PC-3 (cell line): Measurements from ENCODE around the gene ARHGAP31. TPM values are rescaled to one million over a fixed set of nuclear protein-coding genes. Genes with fewer than 3 reads are reported as not detected.
"Not testable (repeated sequence)": the region's sequence is repeated elsewhere in the genome, so short reads cannot be mapped to it uniquely, and the experiment has no call there.

Experiments used
- ATAC-seq: fragments of 200-7000 bp; cut with Tn5 transposase; 2 replicates; pipeline ENCODE4 v1.9.1; 2020; ENCODE audit warnings: mild to moderate bottlenecking, moderate library complexity
- BruUV-seq: library from RNA; stranded (reverse); fragments of 400-500 nt; replicated peaks from 2 replicates; lab custom pipeline; 2021; lab: Mats Ljungman, UMichigan
- CTCF ChIA-PET: fragments of 300-600 bp; sonication (Branson Sonifier 250); formaldehyde crosslinking; loops from one replicate; lab custom pipeline; 2022; ENCODE audit warnings: antibody characterized with exemption; lab: Charles Lee
- POLR2A ChIA-PET: fragments of 300-600 bp; sonication (Branson Sonifier 250); formaldehyde crosslinking; loops from one replicate; lab custom pipeline; 2022; ENCODE audit warnings: antibody characterized with exemption; ENCODE audit not compliant: unreplicated experiment; lab: Charles Lee
- DNase-seq: peaks from one replicate; pipeline ENCODE4 v3.0.0-alpha.2; 2015
- H2AFZ ChIP-seq: fragments of 300-600 bp; sonication (generic); 2 replicates; pipeline ENCODE4 v1.6.0; 2016; ENCODE audit warnings: antibody characterized with exemption, low read length
- H3F3A ChIP-seq: fragments of 300-600 bp; sonication (generic); one replicate; pipeline ENCODE4 v1.6.0; 2017; ENCODE audit warnings: antibody characterized with exemption, low read length, control low read depth, mild to moderate bottlenecking; ENCODE audit not compliant: unreplicated experiment
- H3K27ac ChIP-seq: fragments of 300-600 bp; sonication (generic); 2 replicates; pipeline ENCODE4 v1.5.1; 2016; ENCODE audit warnings: mild to moderate bottlenecking, low read length
- H3K27me3 ChIP-seq: fragments of 300-600 bp; sonication (generic); 2 replicates; pipeline ENCODE4 v1.6.1; 2016; ENCODE audit warnings: low read length, mixed read lengths
- H3K36me3 ChIP-seq: fragments of 300-600 bp; sonication (generic); 2 replicates; pipeline ENCODE4 v1.6.1; 2016; ENCODE audit warnings: low read depth, mixed run types, low read length, mixed read lengths
- H3K4me1 ChIP-seq: fragments of 300-600 bp; sonication (generic); 2 replicates; pipeline ENCODE4 v1.5.1; 2016; ENCODE audit warnings: low read length; ENCODE audit not compliant: insufficient read depth
- H3K4me2 ChIP-seq: fragments of 300-600 bp; sonication (generic); 2 replicates; pipeline ENCODE4 v1.6.0; 2016; ENCODE audit warnings: low read length
- H3K4me3 ChIP-seq: fragments of 300-600 bp; sonication (generic); 2 replicates; pipeline ENCODE4 v1.5.1; 2016; ENCODE audit warnings: mild to moderate bottlenecking, low read length, mixed read lengths
- H3K79me2 ChIP-seq: fragments of 300-600 bp; sonication (generic); 2 replicates; pipeline ENCODE4 v1.6.1; 2017; ENCODE audit warnings: low read length, mixed read lengths
- H3K9ac ChIP-seq: fragments of 300-600 bp; sonication (generic); 2 replicates; pipeline ENCODE4 v1.6.0; 2016; ENCODE audit warnings: mild to moderate bottlenecking, low read length
- H3K9me2 ChIP-seq: fragments of 300-600 bp; sonication (generic); replicated peaks from 2 replicates; pipeline ENCODE4 v1.6.1; 2016; ENCODE audit warnings: mixed run types, low read length, mixed read lengths
- H3K9me3 ChIP-seq: fragments of 300-600 bp; sonication (generic); 2 replicates; pipeline ENCODE4 v1.6.1; 2016; ENCODE audit warnings: low read length, mixed read lengths
- H4K20me1 ChIP-seq: fragments of 300-600 bp; sonication (generic); 2 replicates; pipeline ENCODE4 v1.6.1; 2016; ENCODE audit warnings: low read length, mixed read lengths
- EZH2 ChIP-seq: fragments of 300-600 bp; sonication (generic); IDR thresholded peaks from one replicate; pipeline ENCODE4 v1.6.1; 2017; ENCODE audit warnings: antibody characterized with exemption, mild to moderate bottlenecking, low read length; ENCODE audit not compliant: unreplicated experiment
- EZH2phosphoT487 ChIP-seq: fragments of 300-600 bp; sonication (generic); IDR thresholded peaks from 2 replicates; pipeline ENCODE4 v1.6.1; 2018; ENCODE audit warnings: mild to moderate bottlenecking, antibody characterized with exemption, low read length, borderline replicate concordance
- intact Hi-C: fragments of 100-400 bp; cut with micrococcal nuclease; formaldehyde crosslinking; loops from 2 replicates; pipeline ENCODE4 v1.9.0; 2023
- total RNA-seq: library from RNA; depleted of rRNA; stranded (reverse); fragments of >200 nt; gene quantifications from 2 replicates; pipeline ENCODE4 v1.2.3, GENCODE V29; 2014
- TF ChIP-seq, protein P1 (sequence below): fragments of 300-600 bp; sonication (generic); conservative IDR thresholded peaks from 2 replicates; pipeline ENCODE4 v1.5.1; 2017; ENCODE audit warnings: antibody characterized with exemption, low read depth, mild to moderate bottlenecking, low read length

The ARHGAP31 gene
- total RNA-seq, 1 experiment from 2014 or later, result 7.8 TPM

DNA sequence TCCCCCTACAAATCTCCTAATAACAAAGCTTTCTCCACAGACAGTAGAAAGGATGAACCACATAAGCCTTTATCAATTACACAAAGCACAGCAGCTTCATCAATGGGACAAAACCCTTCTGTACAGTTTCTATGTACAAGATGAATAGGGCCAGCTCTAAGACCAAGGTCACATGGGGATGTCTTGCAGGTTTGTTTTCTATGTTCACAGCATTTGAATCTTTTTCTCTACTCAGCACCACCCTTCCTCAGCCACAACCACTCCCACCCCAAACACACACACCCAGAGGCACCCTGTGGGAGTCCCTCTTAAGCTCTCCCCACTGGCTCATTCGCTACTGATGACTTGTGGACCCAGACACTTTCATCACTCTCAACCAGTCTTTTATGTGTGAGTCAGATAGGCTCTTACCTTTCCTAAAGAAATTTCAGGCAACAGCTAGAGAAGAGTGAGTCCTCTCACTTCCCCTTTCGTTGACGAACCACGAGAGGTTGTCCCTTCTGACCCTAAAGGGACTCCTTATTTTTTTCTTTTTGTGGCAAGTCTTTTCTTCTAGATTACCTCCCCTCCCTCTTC lies 57.9 kb downstream of the ARHGAP31 start:
- H3K9me2 ChIP-seq, result no peaks in the 10 kb centered on the region
- no peaks in the 10 kb centered on the region for H4K20me1 ChIP-seq
- intact Hi-C loops, result no loop called here
- POLR2A ChIA-PET, result no interaction called here
- H3K27ac ChIP-seq, result no peak overlapping the region
- no TSS peak for BruUV-seq
- H3F3A ChIP-seq, result no peaks in the 10 kb centered on the region
- DNase-seq (peak; percentile 13), ATAC-seq (peak; percentile 22; the same call in 1 of the 2 replicates)
- H3K79me2 ChIP-seq, result no peaks in the 10 kb centered on the region
- H3K27me3 ChIP-seq, result no peaks in the 10 kb centered on the region
- H3K4me3 ChIP-seq, result no peak overlapping the region
- no peaks in the 10 kb centered on the region for H3K9me3 ChIP-seq
- CTCF ChIA-PET, result no interaction called here
- no peaks in the 10 kb centered on the region for H3K4me1 ChIP-seq
- no peak overlapping the region for H3K4me2 ChIP-seq
- H2AFZ ChIP-seq, result no peak overlapping the region
- TF ChIP-seq, protein P1, sequence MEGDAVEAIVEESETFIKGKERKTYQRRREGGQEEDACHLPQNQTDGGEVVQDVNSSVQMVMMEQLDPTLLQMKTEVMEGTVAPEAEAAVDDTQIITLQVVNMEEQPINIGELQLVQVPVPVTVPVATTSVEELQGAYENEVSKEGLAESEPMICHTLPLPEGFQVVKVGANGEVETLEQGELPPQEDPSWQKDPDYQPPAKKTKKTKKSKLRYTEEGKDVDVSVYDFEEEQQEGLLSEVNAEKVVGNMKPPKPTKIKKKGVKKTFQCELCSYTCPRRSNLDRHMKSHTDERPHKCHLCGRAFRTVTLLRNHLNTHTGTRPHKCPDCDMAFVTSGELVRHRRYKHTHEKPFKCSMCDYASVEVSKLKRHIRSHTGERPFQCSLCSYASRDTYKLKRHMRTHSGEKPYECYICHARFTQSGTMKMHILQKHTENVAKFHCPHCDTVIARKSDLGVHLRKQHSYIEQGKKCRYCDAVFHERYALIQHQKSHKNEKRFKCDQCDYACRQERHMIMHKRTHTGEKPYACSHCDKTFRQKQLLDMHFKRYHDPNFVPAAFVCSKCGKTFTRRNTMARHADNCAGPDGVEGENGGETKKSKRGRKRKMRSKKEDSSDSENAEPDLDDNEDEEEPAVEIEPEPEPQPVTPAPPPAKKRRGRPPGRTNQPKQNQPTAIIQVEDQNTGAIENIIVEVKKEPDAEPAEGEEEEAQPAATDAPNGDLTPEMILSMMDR, result no peak
- TF ChIP-seq EZH2 (no peak), EZH2phosphoT487 (no peak)
- H3K9ac ChIP-seq, result no peak overlapping the region
- H3K36me3 ChIP-seq, result no peaks in the 10 kb centered on the region

DNA sequence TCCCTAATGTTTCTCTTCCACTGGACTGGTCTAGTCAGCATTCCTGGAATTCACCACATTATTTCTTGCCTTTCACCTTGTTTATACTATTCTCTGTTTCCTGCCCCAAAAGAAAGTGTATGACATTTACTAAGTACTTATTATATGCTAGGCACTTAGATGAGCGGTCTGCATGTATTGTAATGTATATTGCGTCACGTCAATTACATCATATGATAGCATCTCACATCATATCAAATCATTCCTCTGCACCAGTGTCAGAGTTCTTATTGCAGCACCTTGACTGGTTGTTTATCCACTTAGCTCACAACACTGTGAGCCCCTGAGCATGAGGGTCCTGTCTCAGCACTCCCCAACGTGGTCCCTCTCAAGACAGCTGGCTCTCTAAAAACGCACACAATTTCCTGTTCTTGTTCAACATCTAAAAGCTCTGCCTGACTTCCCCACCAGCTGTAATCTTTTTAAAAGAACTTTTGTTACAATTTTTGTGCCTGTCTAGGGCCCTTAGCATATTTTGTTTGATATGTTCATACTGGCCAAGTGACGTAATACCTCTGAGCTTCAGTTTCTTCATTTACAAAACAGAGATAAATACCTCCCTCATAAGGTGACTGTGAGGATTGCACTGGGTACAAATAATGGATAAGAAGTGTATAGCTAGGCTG lies 58.8 kb downstream of the ARHGAP31 start:
- no peak overlapping the region for H3K27ac ChIP-seq
- no peaks in the 10 kb centered on the region for H3K79me2 ChIP-seq
- H3F3A ChIP-seq, result no peaks in the 10 kb centered on the region
- no peak overlapping the region for H3K4me2 ChIP-seq
- no TSS peak for BruUV-seq
- TF ChIP-seq, protein P1, result peak; percentile 65
- no peak for TF ChIP-seq EZH2phosphoT487
- H3K4me1 ChIP-seq, result no peaks in the 10 kb centered on the region
- ChIA-PET CTCF (interaction anchor here (0.6 to 1.1 kb wide), 5 partner anchors 50 to 112 kb away, joined by 3 to 5 read pairs (median 4); no protein-coding TSS in a partner anchor), POLR2A (interaction anchor here (0.6 kb wide), 1 partner anchor 27 kb away, joined by 4 read pairs; no protein-coding TSS in a partner anchor)
- ATAC-seq, result peak; percentile 79
- no peaks in the 10 kb centered on the region for H3K36me3 ChIP-seq
- no peak overlapping the region for H3K4me3 ChIP-seq
- H3K9me2 ChIP-seq, result no peaks in the 10 kb centered on the region
- intact Hi-C loops, result loop anchor here (1.0 kb wide), 1 partner anchor 78 kb away; no protein-coding TSS in a partner anchor
- no peak overlapping the region for H2AFZ ChIP-seq
- no peaks in the 10 kb centered on the region for H4K20me1 ChIP-seq
- H3K9ac ChIP-seq, result no peak overlapping the region
- no peaks in the 10 kb centered on the region for H3K9me3 ChIP-seq
- DNase-seq, result peak; percentile 62
- H3K27me3 ChIP-seq, result no peaks in the 10 kb centered on the region

DNA sequence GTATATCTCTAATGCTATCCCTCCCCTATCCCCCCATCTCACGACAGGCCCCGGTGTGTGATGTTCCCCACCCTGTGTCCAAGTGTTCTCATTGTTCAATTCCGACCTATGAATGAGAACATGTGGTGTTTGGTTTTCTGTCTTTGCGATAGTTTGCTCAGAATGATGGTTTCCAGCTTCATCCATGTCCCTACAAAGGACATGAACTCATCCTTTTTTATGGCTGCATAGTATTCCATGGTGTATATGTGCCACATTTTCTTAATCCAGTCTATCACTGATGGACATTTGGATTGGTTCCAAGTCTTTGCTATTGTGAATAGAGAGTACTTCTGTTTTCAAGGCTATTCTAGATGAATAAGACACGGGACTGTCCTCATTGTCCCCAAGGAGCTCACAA lies 61.4 kb downstream of the ARHGAP31 start:
- H3K79me2 ChIP-seq, H4K20me1 ChIP-seq, POLR2A ChIA-PET, H3K27me3 ChIP-seq, H3K27ac ChIP-seq, H3F3A ChIP-seq, CTCF ChIA-PET, H3K4me3 ChIP-seq, intact Hi-C loops, H2AFZ ChIP-seq, ATAC-seq, H3K9ac ChIP-seq, H3K9me3 ChIP-seq, H3K36me3 ChIP-seq, DNase-seq, H3K9me2 ChIP-seq, BruUV-seq, H3K4me2 ChIP-seq, H3K4me1 ChIP-seq: not testable (repeated sequence)
